Cardiac fibroblast (primary cell): ENCODE measurements around the gene FAM13C.
A peak's percentile ranks its signal among the peaks of the same experiment; 100 is the strongest.

Experiments
- DNase-seq, 2 donors: peaks; one replicate each; pipeline versions ENCODE4 v3.0.0 to v3.0.0-alpha.2; 2010; ENCODE audit warnings: low read depth in 2 of 2
- H3K4me3 ChIP-seq, 2 donors: replicated peaks in 1 of 2; 1 replicate in 1 of 2; 2 replicates in 1 of 2; pipeline ENCODE4 v1.5.1; 2011; ENCODE audit warnings: low read depth in 2 of 2, low read length in 2 of 2, mild to moderate bottlenecking in 2 of 2, moderate library complexity in 1 of 2
- CTCF ChIP-seq: IDR thresholded peaks from one replicate; pipeline ENCODE4 v1.5.1; 2011; ENCODE audit warnings: low read depth, mild to moderate bottlenecking, low read length, inconsistent platforms

The FAM13C gene

GRCh38 chr10:59363446-59363958 is 1.2 kb upstream of the FAM13C start:
- TF ChIP-seq CTCF, result no peak
- H3K4me3 ChIP-seq, result no peak overlapping the region
- no peak for DNase-seq

- no peak for TF ChIP-seq CTCF
- peak overlapping the region; percentile 48 to 59 for H3K4me3 ChIP-seq
- peak; percentile 43 to 64 for DNase-seq
Observed at GRCh38 chr10:59362959-59363381, 621 bp upstream of the FAM13C start.

GRCh38 chr10:59361663-59362143 is 646 bp downstream of the FAM13C start:
- DNase-seq, result peak in 1 of 2 donors; percentile 13
- no peak for TF ChIP-seq CTCF
- H3K4me3 ChIP-seq, result peak overlapping the region; percentile 48 to 59

GRCh38 chr10:59360605-59361405 is 1.5 kb downstream of the FAM13C start:
- H3K4me3 ChIP-seq, result no peak overlapping the region
- no peak for TF ChIP-seq CTCF
- peak; percentile 9 to 28 for DNase-seq

- DNase-seq, result no peak
- no peak for TF ChIP-seq CTCF
- no peak overlapping the region for H3K4me3 ChIP-seq
Observed at GRCh38 chr10:59358576-59358975, 3.8 kb downstream of the FAM13C start.

GRCh38 chr10:59354434-59354833 is 7.9 kb downstream of the FAM13C start:
- TF ChIP-seq CTCF, result no peak
- no peak overlapping the region for H3K4me3 ChIP-seq
- DNase-seq, result no peak

GRCh38 chr10:59350558-59350957 is 11.8 kb downstream of the FAM13C start:
- no peak overlapping the region for H3K4me3 ChIP-seq
- no peak for TF ChIP-seq CTCF
- no peak for DNase-seq
